Left ventricle myocardium inferior (tissue), 1 donor: ENCODE results near the gene TMEM220. TPM values are rescaled to one million over a fixed set of nuclear protein-coding genes. Genes with fewer than 3 reads are reported as not detected.

Experiments used
- DNase-seq: peaks from one replicate; pipeline ENCODE4 v3.0.0-alpha.2; 2020
- H3K27ac ChIP-seq: fragments of 200-600 bp; replicated peaks from 2 replicates; pipeline ENCODE4 v1.8.0; 2021
- H3K27me3 ChIP-seq: fragments of 200-600 bp; 2 replicates; pipeline ENCODE4 v1.8.0; 2021; ENCODE audit warnings: low read depth
- H3K36me3 ChIP-seq: fragments of 200-600 bp; 2 replicates; pipeline ENCODE4 v1.8.0; 2021
- H3K4me1 ChIP-seq: fragments of 200-600 bp; 2 replicates; pipeline ENCODE4 v1.8.0; 2021
- H3K4me3 ChIP-seq: fragments of 200-600 bp; 2 replicates; pipeline ENCODE4 v1.8.0; 2021; ENCODE audit warnings: mild to moderate bottlenecking, moderate library complexity
- H3K9me3 ChIP-seq: fragments of 200-600 bp; replicated peaks from 2 replicates; pipeline ENCODE4 v1.8.0; 2021
- CTCF ChIP-seq: fragments of 200-600 bp; IDR thresholded peaks from 2 replicates; pipeline ENCODE4 v1.8.0; 2021; ENCODE audit warnings: antibody characterized with exemption, mild to moderate bottlenecking, borderline replicate concordance
- intact Hi-C: fragments of 100-400 bp; cut with micrococcal nuclease; formaldehyde crosslinking; loops from one replicate; pipeline ENCODE4 v1.11.0; 2022
- total RNA-seq: library from RNA; stranded (reverse); fragmentation: NEBNext Ultra II Directional; extraction: Animal tissue kit (Norgen Biotek cat#: 25700); gene quantifications from one replicate; pipeline ENCODE4 v1.2.1, GENCODE V29; 2021
- donor health status: DM: no; HTN: yes; CAD: no; lungs with severe emphysema.

Gene TMEM220
- total RNA-seq, 1 donor from 2014 or later, result 6.4 TPM

GRCh38 chr17:10769840-10770239 is 40.0 kb upstream of the TMEM220 start:
- intact Hi-C loops, result no loop called here
- H3K4me1 ChIP-seq, result no peaks in the 10 kb centered on the region
- no peak for TF ChIP-seq CTCF
- no peaks in the 10 kb centered on the region for H3K36me3 ChIP-seq
- H3K27ac ChIP-seq, result no peak overlapping the region
- no peak for DNase-seq
- no peak overlapping the region for H3K4me3 ChIP-seq
- no peaks in the 10 kb centered on the region for H3K27me3 ChIP-seq
- peaks cover 23% of the 10 kb centered on the region for H3K9me3 ChIP-seq

DNA sequence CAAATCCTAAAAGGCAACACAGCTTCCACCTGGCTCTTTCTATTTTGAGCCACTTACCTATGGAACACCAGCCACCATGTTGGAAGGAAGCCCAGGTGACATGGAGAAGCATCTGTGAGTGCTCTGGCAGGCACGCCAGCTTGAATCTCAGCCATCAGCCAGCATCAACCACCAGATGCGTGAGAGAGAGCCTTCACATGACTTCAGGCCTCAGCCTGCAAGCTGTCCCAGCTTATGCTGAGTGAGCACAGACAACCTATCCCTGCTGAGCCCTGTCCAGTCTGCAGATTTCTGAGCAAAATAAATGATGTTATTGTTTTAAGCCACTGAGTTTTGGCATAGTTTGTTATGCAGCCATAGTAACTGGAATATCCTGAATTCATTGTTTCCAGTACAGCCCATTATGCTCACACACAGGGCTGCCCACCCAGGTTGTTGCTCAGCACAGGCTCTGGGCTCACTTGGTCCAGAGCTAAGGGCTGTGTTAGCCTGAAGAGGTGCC is 39.0 kb upstream of the TMEM220 start:
- Histone ChIP-seq H3K9me3 (peaks cover 23% of the 10 kb centered on the region), H3K27ac (no peak overlapping the region), H3K27me3 (no peaks in the 10 kb centered on the region), H3K36me3 (no peaks in the 10 kb centered on the region), H3K4me3 (no peak overlapping the region), H3K4me1 (no peaks in the 10 kb centered on the region)
- TF ChIP-seq CTCF, result no peak
- DNase-seq, result no peak
- intact Hi-C loops, result no loop called here

- Histone ChIP-seq H3K27me3 (no peaks in the 10 kb centered on the region), H3K36me3 (no peaks in the 10 kb centered on the region), H3K9me3 (peaks cover 19% of the 10 kb centered on the region), H3K4me3 (no peak overlapping the region), H3K4me1 (no peaks in the 10 kb centered on the region), H3K27ac (no peak overlapping the region)
- intact Hi-C loops, result no loop called here
- no peak for DNase-seq
- no peak for TF ChIP-seq CTCF
These were observed 37.4 kb upstream of the TMEM220 start for GRCh38 chr17:10767232-10767631.

GRCh38 chr17:10762037-10762436 is 32.2 kb upstream of the TMEM220 start:
- DNase-seq, result no peak
- Histone ChIP-seq H3K36me3 (no peaks in the 10 kb centered on the region), H3K4me3 (no peak overlapping the region), H3K27ac (no peak overlapping the region), H3K9me3 (peaks cover 6% of the 10 kb centered on the region), H3K4me1 (no peaks in the 10 kb centered on the region), H3K27me3 (peaks cover 5% of the 10 kb centered on the region)
- intact Hi-C loops, result no loop called here
- TF ChIP-seq CTCF, result no peak

DNA sequence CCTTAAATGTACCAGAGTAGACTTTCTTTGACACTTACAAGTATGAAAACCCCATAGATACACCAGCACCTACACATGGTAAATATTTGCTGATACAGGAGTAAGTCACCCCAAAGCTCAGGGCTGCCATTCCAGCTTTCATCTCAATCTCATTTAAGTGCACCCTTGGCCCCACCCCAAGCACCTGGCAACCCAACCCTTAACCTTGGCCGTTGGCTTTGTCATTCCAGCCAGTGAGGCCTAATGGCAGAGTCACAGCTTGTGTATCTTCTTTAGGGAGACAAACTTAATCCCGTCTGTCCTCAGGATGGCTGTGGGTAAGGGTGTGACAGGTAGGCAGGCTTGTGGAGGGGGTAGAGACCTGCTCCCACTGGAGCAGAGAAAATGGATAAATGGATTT is 31.5 kb upstream of the TMEM220 start:
- H3K4me1 ChIP-seq, result no peaks in the 10 kb centered on the region
- TF ChIP-seq CTCF, result no peak
- H3K36me3 ChIP-seq, result no peaks in the 10 kb centered on the region
- intact Hi-C loops, result no loop called here
- H3K27me3 ChIP-seq, result peaks cover 11% of the 10 kb centered on the region
- H3K27ac ChIP-seq, result no peak overlapping the region
- no peak for DNase-seq
- H3K9me3 ChIP-seq, result peaks cover 4% of the 10 kb centered on the region
- H3K4me3 ChIP-seq, result no peak overlapping the region

DNA sequence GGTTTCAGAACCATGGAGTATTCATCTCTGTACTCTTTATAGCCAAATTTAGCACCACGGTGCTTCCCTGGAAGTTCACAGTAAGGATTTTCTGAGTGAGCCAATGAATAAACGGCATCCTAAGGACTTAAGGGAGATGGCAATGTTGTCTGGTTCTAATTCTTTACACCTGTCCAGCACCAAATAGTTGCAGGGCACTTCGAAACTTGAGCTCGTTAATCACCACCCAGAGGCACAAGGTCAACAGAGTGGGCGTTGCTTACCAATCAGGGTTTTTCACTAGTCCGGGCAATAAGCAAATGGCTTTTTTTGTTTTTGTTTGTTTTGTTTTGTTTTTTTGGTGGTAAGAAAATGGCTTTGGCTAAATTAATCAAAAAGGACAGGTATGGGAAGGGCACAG is 28.2 kb upstream of the TMEM220 start:
- no peak for TF ChIP-seq CTCF
- intact Hi-C loops, result no loop called here
- H3K4me1 ChIP-seq, result no peaks in the 10 kb centered on the region
- no peak for DNase-seq
- no peaks in the 10 kb centered on the region for H3K9me3 ChIP-seq
- peaks cover 24% of the 10 kb centered on the region for H3K27me3 ChIP-seq
- H3K36me3 ChIP-seq, result no peaks in the 10 kb centered on the region
- H3K27ac ChIP-seq, result no peak overlapping the region
- H3K4me3 ChIP-seq, result no peak overlapping the region
